HUES48 (cell line): ENCODE results near the gene ITK.

Experiments
- H3K27ac ChIP-seq: one replicate; pipeline ENCODE4 v1.7.0; 2013; ENCODE audit warnings: low read depth, low read length, inconsistent platforms
- H3K27me3 ChIP-seq: 2 replicates; pipeline ENCODE4 v1.6.1; 2013; ENCODE audit warnings: mild to moderate bottlenecking, low read length; ENCODE audit not compliant: control insufficient read depth, insufficient read depth
- H3K36me3 ChIP-seq: 2 replicates; pipeline ENCODE4 v1.6.1; 2013; ENCODE audit warnings: low read length; ENCODE audit not compliant: control insufficient read depth, insufficient read depth
- H3K4me1 ChIP-seq: 2 replicates; pipeline ENCODE4 v1.6.1; 2013; ENCODE audit warnings: mild to moderate bottlenecking, low read length; ENCODE audit not compliant: control insufficient read depth, insufficient read depth
- H3K4me3 ChIP-seq: 2 replicates; pipeline ENCODE4 v1.5.1; 2013; ENCODE audit warnings: mild to moderate bottlenecking, low read depth, low read length
- H3K9ac ChIP-seq: 2 replicates; pipeline ENCODE4 v1.6.1; 2013; ENCODE audit warnings: mild to moderate bottlenecking, low read depth, low read length, moderate library complexity
- H3K9me3 ChIP-seq: 2 replicates; pipeline ENCODE4 v1.6.1; 2013; ENCODE audit warnings: low read length; ENCODE audit not compliant: control insufficient read depth, insufficient read depth

The ITK gene

DNA sequence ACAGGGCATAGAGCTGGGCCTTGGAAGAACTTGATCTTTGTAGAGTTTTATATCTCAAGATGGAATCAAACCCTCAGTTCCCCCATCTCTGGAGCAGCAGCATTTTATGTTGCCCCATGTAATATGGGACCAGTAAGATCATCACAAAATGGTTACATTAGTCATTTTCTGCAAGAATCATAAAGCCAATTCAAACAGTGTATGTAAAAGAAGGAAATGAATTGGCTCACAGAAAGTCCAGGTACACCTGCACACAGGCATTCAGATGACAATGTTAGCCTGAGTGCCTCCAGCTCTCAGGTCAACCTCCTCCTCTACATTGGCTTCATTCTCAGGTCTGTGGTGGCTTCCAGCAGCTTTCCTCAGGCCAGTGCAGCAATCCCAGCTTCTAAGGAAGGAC is 120.4 kb downstream of the ITK start:
- Histone ChIP-seq H3K9me3 (no peaks in the 10 kb centered on the region), H3K27me3 (no peaks in the 10 kb centered on the region), H3K9ac (no peak overlapping the region), H3K27ac (no peak overlapping the region), H3K4me3 (no peak overlapping the region), H3K4me1 (no peaks in the 10 kb centered on the region), H3K36me3 (peaks cover 23% of the 10 kb centered on the region)

DNA sequence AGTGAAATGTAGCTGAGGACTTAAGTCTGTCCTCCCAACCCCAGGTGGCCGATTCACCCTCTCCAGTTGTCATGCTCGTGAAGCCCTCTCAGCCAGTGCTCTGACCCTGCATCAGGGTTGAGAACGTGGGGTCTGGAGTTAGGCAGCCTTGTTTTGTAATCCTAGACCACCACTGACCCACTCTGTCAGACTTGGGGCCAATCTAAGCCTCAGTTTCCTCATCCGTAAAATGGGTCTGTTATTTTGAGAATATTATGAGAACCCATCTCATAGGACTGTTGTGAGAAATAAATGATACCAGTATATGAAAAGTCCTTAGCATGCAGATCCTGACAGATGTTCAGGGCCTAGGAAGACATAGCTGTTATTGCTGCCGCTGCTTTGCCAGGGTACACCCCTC is 122.4 kb downstream of the ITK start:
- H3K36me3 ChIP-seq, result peaks cover 23% of the 10 kb centered on the region
- no peaks in the 10 kb centered on the region for H3K9me3 ChIP-seq
- no peaks in the 10 kb centered on the region for H3K27me3 ChIP-seq
- no peak overlapping the region for H3K4me3 ChIP-seq
- no peaks in the 10 kb centered on the region for H3K4me1 ChIP-seq
- no peak overlapping the region for H3K9ac ChIP-seq
- no peak overlapping the region for H3K27ac ChIP-seq

DNA sequence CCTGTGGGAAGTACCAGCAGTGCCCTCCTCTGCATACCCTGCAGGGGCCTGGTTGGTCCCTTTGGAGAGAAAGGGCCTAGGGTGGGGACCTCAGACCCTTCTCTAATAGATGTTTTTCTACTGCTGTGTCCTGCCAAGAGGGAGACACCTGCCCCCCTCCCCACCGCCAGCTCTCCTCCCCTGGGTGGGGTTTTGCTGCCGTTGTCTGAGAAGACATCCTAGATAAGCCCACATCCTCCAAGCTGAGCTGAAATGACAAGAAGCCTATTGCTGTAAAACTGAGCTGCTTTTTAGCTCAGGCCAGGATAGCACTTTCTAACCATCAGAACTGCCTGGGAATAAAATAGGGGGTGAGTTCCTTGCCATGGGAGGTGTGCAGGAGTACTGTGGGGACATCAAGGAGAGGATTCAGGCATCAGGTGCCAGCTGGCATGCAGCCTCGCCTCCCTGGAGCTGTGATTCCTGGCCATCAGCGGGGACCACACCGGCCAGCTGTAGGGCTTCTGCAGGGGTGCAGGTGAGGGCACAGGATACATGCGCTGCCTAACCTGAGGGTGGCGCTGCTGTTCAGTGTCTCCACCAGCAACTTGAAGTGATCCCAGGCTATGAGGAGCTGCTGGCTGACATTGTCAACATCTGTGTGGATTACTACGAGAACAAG is 123.2 kb downstream of the ITK start:
- Histone ChIP-seq H3K9me3 (no peaks in the 10 kb centered on the region), H3K27me3 (no peaks in the 10 kb centered on the region), H3K36me3 (peaks cover 23% of the 10 kb centered on the region), H3K4me3 (no peak overlapping the region), H3K9ac (no peak overlapping the region), H3K4me1 (no peaks in the 10 kb centered on the region), H3K27ac (no peak overlapping the region)
